ENCODE data around the gene RNU5B-1.

The RNU5B-1 gene

DNA sequence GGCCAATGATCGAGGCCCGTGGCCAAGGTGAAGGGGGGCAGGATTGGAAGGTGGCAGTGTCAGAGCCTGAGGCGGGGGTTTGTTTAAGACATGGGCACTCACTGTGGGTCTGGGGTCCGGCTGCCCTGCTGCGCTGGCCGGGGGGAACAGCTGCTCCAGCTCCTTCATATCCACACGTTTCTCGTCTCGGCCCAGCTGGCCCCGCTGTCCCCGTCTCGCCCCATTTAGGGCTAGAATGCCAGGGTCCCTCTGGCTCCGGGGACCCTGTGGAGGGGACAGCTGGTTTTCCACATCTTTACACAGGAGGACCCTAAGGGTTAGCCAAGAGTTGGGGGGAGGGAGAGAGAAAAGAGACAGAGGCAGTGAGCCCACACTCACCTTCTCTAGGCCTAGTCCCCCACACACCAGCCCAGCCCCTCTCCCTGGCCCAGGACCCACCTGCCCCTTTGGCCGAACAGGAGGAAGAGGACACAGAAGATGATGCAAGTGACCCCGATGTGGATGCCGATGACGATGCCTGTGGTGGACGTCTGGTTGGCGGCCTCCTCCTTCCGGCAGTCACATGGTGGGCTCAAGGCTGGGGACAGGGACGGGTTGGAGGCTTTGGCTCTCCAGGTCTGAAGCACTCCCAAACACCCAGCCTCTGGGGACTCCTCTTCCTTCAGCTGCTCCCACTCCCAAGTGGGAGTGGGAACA, 25.0 kb downstream of the RNU5B-1 start:
- Mint-ChIP-seq H3K27ac (no peak overlapping the region), H3K36me3 (ENCODE audit: low read depth) (no peaks in the 10 kb centered on the region), H3K4me3 (no peak overlapping the region), H3K4me1 (peaks cover 2% of the 10 kb centered on the region), H3K9me3 (no peaks in the 10 kb centered on the region), H3K27me3 (no peaks in the 10 kb centered on the region)
- DNase-seq (no peak), ATAC-seq (no peak)

DNA sequence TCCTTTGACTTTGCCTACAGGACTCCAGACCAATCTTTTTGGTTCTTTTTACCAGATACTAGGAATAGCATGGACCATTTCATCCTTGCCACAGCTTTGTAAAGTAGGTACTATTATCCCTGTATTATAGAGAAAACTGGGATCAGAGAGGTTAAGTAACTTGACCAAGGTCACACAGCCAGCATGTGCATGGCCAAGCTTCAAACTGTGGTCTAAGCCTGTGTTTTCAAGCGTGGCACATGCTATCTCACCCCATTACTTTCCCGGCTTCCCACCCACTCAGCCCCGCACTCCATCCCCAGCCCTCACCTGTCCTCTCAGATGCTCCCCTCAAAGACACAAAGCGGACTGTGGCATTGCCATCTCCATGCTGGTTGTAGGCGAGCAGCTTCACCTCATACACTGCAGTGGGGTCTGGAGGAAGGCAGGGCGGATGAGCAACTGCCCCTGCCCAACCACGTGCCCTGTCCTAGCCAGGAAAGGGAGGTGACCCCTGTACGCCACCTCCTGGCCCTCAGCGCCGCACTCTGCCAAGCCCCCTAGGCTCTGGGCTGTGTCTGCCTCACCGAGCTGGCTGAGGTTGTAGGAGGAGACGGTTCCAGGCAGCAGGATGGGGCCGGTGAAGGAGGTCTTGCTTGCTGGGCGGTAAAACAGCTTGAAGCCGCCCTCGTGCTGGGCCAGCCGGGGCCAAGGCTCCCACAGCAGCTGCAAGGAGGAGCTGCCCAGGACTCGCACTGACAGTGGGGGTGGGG, 25.7 kb downstream of the RNU5B-1 start:
- Mint-ChIP-seq H3K27ac (no peak overlapping the region), H3K27me3 (no peaks in the 10 kb centered on the region), H3K4me1 (peaks cover 2% of the 10 kb centered on the region), H3K36me3 (ENCODE audit: low read depth) (no peaks in the 10 kb centered on the region), H3K9me3 (no peaks in the 10 kb centered on the region), H3K4me3 (no peak overlapping the region)
- DNase-seq (no peak), ATAC-seq (no peak)

- no peak overlapping the region for H3K27ac Mint-ChIP-seq
- no peak for ATAC-seq
Observed at GRCh38 chr15:65330934-65331645, 26.6 kb downstream of the RNU5B-1 start.

GRCh38 chr15:65331811-65332210, 27.3 kb downstream of the RNU5B-1 start:
- Mint-ChIP-seq H3K27ac (no peak overlapping the region), H3K27me3 (no peaks in the 10 kb centered on the region), H3K9me3 (no peaks in the 10 kb centered on the region), H3K36me3 (ENCODE audit: low read depth) (no peaks in the 10 kb centered on the region), H3K4me3 (no peak overlapping the region), H3K4me1 (peaks cover 2% of the 10 kb centered on the region)
- ATAC-seq (no peak), DNase-seq (no peak)

More at GRCh38 chr15:65330934-65331645, 26.6 kb downstream of the RNU5B-1 start:
- H3K36me3 Mint-ChIP-seq (ENCODE audit: low read depth) = no peaks in the 10 kb centered on the region
- no peaks in the 10 kb centered on the region for H3K27me3 Mint-ChIP-seq
- H3K9me3 Mint-ChIP-seq = no peaks in the 10 kb centered on the region
- no peak overlapping the region for H3K4me3 Mint-ChIP-seq
- peaks cover 2% of the 10 kb centered on the region for H3K4me1 Mint-ChIP-seq
- no peak for DNase-seq

GRCh38 chr15:65332391-65333147, 28.1 kb downstream of the RNU5B-1 start:
- H3K4me1 Mint-ChIP-seq = peaks cover 2% of the 10 kb centered on the region
- H3K36me3 Mint-ChIP-seq (ENCODE audit: low read depth) = no peaks in the 10 kb centered on the region
- DNase-seq = no peak
- H3K27me3 Mint-ChIP-seq = no peaks in the 10 kb centered on the region
- no peak overlapping the region for H3K27ac Mint-ChIP-seq
- ATAC-seq = no peak
- no peaks in the 10 kb centered on the region for H3K9me3 Mint-ChIP-seq
- no peak overlapping the region for H3K4me3 Mint-ChIP-seq

- Mint-ChIP-seq H3K27ac (no peak overlapping the region), H3K36me3 (ENCODE audit: low read depth) (no peaks in the 10 kb centered on the region), H3K9me3 (no peaks in the 10 kb centered on the region), H3K27me3 (no peaks in the 10 kb centered on the region), H3K4me3 (no peak overlapping the region), H3K4me1 (no peaks in the 10 kb centered on the region)
- no peak for ATAC-seq
- DNase-seq = no peak
Observed at GRCh38 chr15:65333148-65333820, 28.8 kb downstream of the RNU5B-1 start.

DNA sequence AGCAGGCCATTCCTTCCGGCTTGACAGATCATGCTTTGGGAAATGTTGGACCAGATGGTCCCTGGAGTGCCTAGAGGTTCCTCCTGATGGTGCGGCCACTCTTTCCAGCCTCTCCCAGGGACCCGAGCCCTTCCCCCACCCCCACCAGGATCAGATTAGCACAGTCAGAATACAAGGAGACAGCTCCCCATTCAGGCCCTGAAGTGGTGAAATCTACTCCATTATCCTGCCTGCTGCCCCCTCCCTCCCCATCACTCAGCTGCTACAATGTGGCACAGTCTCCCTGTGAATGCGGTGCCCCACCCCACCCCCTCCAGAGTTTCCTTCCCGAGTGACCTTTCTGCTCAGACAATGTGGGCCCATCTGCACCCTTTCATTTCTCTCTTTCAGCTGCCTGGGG, 29.4 kb downstream of the RNU5B-1 start:
- Mint-ChIP-seq H3K4me1 (no peaks in the 10 kb centered on the region), H3K27me3 (no peaks in the 10 kb centered on the region), H3K9me3 (no peaks in the 10 kb centered on the region), H3K36me3 (ENCODE audit: low read depth) (no peaks in the 10 kb centered on the region), H3K27ac (no peak overlapping the region), H3K4me3 (no peak overlapping the region)
- ATAC-seq (no peak), DNase-seq (no peak)

DNA sequence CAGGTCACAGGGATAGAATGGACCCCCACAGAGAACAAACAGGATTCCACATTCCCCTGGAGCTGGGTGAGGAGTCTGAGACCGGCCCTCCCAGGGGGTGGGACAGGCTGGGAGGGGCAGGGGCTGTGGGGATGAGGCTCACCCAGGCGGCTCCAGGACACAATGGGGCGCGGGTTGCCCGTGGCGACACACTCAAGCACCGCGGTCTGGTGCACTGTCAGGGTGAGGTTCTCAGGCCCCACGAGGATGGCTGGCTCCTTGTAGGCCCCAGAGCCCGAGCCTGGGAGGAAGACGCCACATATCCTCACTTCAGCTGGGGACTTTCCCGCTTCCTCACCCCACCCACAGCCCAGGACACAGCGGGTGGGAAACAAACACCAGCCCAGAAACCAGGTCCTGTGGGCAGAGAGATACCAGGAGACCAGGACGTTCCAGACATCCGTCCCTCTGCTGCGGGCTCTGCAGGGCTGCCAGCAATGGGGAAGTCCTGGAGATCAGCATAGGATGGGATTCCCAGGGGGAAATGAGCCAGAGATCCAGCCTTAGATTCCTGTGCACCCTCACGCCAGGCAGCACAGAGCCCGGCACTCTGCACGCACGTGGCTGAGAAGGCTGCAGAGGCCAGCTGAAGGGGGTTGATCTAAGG, 30.2 kb downstream of the RNU5B-1 start:
- H3K27me3 Mint-ChIP-seq = peaks cover 2% of the 10 kb centered on the region
- no peak overlapping the region for H3K27ac Mint-ChIP-seq
- ATAC-seq (no peak), DNase-seq (no peak)
- H3K9me3 Mint-ChIP-seq = no peaks in the 10 kb centered on the region
- H3K36me3 Mint-ChIP-seq (ENCODE audit: low read depth) = no peaks in the 10 kb centered on the region
- H3K4me1 Mint-ChIP-seq = no peaks in the 10 kb centered on the region
- no peak overlapping the region for H3K4me3 Mint-ChIP-seq

DNA sequence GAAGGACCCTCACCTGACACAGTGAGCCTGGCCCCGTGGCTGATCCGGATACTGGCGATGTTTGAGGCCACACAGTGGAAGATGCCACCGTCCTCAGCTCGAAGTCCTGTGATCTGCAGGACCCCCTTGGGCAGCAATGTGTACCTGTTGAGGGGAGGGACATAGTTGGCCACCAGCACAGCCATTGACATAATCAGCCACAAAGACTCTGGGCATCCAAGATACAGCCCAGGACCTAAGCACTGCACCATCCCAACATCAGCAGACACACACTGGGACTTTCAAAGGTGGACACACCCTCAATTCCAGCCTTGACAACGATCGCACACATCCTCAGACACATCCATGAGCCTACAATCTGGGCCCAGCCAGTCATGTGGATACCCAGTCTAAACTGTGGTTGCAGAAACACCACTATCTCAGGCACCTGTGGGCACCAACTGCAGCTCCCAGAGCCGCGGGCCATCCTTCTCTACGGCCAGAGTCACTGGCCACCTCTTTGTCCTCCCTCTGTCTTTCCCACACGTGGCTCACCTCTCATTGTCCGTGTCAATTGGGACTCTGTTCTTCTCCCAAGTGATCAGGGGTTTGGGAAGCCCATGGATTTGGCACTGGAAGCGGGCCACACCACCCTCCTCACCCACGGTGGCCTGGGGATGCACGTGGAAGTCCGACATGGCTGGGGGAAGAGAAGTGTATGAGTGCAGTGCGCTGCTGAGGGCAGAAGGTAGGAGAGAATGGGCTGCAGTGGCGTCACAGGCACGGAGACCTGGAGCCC, 31.0 kb downstream of the RNU5B-1 start:
- Mint-ChIP-seq H3K27ac (no peak overlapping the region), H3K4me1 (no peaks in the 10 kb centered on the region), H3K9me3 (no peaks in the 10 kb centered on the region), H3K27me3 (peaks cover 5% of the 10 kb centered on the region), H3K4me3 (no peak overlapping the region), H3K36me3 (ENCODE audit: low read depth) (no peaks in the 10 kb centered on the region)
- ATAC-seq (no peak), DNase-seq (no peak)

GRCh38 chr15:65336493-65337435, 32.3 kb downstream of the RNU5B-1 start:
- no peaks in the 10 kb centered on the region for H3K4me1 Mint-ChIP-seq
- no peak for DNase-seq

DNA sequence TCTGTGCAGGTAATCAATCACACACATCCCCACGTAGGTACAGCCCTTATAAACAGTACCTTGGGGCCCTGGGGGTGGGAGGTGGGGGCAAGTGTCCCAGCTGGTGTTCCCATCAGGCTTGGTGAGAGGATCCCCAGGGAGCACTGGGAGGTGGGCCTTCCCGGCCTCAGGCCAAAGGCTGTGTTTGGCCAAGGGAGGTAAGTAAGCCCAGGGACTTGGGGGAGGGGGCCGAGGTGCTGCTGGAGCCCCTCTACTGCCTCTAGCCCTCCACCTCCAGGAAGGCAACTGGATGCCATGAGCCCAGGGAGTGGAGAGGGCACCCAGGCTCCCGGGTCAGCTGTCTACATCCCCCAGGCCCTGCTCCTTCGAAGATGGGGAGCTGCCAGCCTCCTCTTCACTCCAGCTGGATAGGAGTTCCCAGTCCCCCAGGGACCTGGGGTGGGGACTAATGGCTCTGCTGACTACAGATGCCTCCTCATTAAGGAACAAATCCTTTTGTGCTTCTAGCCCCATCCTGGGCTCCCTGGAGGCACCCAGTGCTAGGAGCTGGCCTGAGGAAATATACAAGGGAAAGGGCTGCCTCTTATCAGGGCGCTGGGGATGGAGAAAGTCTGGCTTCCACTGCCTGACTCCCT, 33.1 kb downstream of the RNU5B-1 start:
- H3K27me3 Mint-ChIP-seq = peaks cover 7% of the 10 kb centered on the region
- no peak for ATAC-seq
- H3K27ac Mint-ChIP-seq = no peak overlapping the region
- H3K4me3 Mint-ChIP-seq = no peak overlapping the region
- H3K4me1 Mint-ChIP-seq = no peaks in the 10 kb centered on the region
- DNase-seq = no peak
- no peaks in the 10 kb centered on the region for H3K9me3 Mint-ChIP-seq
- no peaks in the 10 kb centered on the region for H3K36me3 Mint-ChIP-seq (ENCODE audit: low read depth)

More at GRCh38 chr15:65336493-65337435, 32.3 kb downstream of the RNU5B-1 start:
- ATAC-seq = no peak
- Mint-ChIP-seq H3K9me3 (no peaks in the 10 kb centered on the region), H3K4me3 (no peak overlapping the region), H3K36me3 (ENCODE audit: low read depth) (no peaks in the 10 kb centered on the region), H3K27ac (no peak overlapping the region), H3K27me3 (peaks cover 7% of the 10 kb centered on the region)

- Mint-ChIP-seq H3K4me1 (no peaks in the 10 kb centered on the region), H3K27me3 (peaks cover 7% of the 10 kb centered on the region), H3K36me3 (ENCODE audit: low read depth) (no peaks in the 10 kb centered on the region), H3K27ac (no peak overlapping the region), H3K4me3 (no peak overlapping the region), H3K9me3 (no peaks in the 10 kb centered on the region)
- no peak for DNase-seq
- ATAC-seq = no peak
Observed at GRCh38 chr15:65338366-65338765, 33.9 kb downstream of the RNU5B-1 start.

All from activated naive CD8-positive, alpha-beta T cell treated with anti-CD3 and anti-CD28 coated beads, Interleukin-2, amount 50 U/mL, for 24 hours (primary cell).